KG1 (cell line): ENCODE measurements around the gene ELMO3.

Experiments used
- DNase-seq: peaks from one replicate; lab custom pipeline; 2025; lab: John Stamatoyannopoulos, UW

ELMO3 gene

DNA sequence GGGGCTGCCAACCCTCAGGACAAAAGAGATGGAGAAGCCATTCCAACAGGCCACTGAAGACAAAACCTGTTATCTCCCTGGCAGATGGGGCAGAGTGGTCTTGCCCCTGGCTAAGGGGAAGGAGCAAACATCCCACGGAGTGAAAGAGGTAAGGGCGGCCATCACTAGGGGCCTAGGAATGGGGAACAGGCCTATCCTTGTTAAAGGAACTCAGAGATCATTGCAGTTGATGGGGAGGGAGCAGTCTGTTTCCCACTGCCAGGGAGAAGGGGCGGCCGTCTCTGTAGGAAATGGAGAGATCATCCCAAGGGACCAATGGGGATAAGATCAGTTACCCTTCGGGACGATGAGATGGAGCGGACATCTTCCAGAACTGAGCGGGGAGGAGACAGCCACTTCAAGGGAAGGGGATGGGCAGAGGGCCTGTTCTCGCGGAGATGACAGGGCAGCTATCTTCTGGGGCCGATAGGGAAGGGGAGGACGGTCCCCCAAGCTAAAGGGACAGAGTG lies 27.4 kb downstream of the ELMO3 start:
- DNase-seq = no peak

DNA sequence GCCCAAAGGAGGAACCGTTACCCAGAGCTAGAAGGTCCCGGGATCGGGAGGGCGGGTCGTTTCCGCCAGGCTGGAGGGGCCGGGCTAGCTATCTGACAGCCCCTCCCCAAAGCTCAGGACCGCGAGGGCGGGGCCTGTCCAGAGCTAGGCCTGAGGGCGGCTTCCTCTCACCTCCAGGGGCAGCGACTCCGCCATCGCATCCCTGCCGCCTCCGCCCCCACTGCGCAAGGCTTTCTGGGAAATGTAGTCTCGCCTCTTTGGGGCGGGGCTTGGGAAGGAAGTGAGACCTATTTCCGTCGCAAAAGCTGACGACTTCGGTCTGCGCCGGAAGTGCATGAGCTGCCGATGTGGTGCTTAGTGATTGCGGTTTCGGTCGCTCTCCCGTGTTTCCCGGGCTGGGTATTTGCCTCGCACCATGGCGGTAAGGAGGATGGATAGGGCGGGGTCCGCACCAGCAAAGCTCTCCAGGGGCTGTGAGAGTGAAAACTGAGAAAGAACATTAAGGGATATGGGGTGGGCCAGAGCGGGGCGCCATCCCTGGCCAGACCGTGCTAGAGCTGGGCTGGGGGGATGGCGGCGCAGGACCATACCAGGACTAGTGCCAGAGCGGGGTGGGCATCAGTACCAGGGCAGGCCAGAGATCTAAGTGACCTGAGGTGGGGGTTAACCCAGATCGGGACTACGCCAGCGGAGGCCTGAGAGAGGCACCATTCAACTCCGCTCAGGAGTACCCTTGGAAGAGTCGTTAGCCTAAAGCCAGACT lies 28.1 kb downstream of the ELMO3 start, which contains the start of gene TMEM208:
TMEM208 (plus strand) TSS at position 327 of the 763 bp plus-strand sequence; CDS start at position 416, 89 bp downstream.
- peak; percentile 94 for DNase-seq

DNA sequence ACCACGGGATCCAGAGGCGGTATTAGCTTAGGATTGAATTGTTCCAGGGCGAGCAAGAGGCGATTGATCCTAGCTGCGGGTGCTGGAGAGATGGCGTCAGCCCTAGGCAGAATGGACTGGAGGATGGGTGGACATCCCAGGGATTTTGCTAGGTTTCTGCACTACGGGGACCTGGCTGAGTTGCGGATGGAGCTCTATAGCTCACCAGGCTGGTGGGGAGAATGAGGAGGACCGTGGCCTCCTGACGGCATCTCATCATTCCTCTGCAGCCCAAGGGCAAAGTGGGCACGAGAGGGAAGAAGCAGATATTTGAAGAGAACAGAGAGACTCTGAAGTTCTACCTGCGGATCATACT lies 28.6 kb downstream of the ELMO3 start:
- no peak for DNase-seq

DNA sequence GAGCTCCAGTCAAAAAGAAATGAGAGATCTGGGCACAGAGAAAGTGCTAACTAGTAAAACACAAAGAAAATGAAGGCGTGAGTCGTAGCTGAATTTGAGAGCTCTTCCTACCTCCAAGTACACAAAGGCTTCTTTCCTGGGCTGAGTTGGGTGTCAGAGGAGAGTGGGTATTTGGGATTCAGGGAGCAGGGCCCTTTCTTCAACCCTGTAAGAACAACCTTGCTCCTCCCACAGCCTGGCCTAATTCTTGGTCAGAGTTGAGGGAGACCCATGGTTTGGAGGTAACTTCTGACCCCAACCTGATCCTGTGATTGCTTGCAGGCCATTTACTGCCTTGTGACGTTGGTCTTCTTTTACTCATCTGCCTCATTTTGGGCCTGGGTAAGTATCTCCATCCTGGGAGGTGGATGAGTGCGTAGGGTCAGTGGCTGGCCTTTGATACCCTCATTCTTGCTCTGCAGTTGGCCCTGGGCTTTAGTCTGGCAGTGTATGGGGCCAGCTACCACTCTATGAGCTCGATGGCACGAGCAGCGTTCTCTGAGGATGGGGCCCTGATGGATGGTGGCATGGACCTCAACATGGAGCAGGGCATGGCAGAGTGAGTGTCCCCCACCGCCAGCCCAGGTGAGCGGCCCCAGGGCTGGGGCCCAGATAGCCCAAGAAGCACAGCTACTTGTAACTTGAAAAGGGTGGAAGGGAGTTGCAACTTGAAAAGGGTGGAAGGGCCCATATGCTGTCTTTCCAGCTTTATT lies 29.3 kb downstream of the ELMO3 start:
- no peak for DNase-seq

DNA sequence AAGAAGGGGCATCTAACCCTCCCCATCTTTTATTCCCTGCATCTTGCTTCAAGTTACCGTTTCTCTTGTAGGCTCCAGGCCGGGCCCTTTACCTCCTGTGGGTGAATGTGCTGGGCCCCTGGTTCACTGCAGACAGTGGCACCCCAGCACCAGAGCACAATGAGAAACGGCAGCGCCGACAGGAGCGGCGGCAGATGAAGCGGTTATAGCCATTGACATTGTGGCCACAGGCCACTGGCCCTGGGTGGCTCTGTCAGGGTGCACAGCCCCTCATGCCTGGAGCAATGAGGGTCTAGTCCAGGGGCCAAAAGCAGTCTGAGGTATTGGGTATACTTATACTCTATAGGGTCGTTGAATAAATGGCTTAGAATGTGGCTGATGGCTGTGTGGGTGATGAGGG lies 30.0 kb downstream of the ELMO3 start:
- no peak for DNase-seq

DNA sequence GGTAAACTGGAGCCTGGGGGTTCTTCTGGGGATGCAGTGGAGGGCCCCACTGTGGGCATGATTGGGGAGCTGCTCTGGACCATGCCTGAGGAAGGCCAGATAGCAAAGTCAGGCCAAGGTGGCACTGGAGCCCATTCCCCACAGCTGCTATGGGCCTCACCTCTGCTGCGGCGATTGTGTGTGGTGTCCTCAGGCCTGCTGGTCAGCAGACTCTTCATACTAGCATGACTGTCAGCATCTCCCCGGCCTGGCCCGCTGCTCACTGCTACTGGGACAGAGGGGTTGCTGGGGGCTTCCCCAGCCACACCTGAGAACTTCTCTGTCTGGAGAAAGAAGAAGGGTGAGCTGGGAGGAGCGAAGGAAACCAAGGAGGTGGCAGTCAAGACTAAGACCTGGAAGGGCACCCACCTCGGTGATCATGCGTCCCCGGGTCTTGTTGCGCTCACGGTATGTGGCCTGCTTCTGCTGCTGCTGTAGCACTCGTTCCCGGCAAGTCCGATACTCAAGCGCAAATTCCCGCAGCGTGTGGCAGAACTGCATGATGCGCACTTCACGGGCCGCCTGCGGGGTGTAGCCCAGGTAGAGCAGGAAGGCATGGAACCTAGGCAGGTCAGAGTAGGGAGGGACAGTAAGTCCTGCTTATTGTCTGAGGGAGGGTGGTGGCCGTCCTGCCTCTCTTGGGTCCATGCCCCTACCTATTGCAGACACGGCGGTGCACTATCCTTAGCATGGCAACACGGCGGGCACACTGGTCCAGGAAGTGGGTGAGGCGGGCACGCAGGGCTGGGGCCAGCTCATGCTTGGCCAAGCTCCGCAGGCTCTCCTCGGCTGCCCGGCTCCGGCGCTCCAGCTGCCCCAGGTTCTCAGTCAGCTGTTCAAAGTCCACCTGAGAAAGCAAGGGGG lies 31.2 kb downstream of the ELMO3 start:
- DNase-seq = no peak

DNA sequence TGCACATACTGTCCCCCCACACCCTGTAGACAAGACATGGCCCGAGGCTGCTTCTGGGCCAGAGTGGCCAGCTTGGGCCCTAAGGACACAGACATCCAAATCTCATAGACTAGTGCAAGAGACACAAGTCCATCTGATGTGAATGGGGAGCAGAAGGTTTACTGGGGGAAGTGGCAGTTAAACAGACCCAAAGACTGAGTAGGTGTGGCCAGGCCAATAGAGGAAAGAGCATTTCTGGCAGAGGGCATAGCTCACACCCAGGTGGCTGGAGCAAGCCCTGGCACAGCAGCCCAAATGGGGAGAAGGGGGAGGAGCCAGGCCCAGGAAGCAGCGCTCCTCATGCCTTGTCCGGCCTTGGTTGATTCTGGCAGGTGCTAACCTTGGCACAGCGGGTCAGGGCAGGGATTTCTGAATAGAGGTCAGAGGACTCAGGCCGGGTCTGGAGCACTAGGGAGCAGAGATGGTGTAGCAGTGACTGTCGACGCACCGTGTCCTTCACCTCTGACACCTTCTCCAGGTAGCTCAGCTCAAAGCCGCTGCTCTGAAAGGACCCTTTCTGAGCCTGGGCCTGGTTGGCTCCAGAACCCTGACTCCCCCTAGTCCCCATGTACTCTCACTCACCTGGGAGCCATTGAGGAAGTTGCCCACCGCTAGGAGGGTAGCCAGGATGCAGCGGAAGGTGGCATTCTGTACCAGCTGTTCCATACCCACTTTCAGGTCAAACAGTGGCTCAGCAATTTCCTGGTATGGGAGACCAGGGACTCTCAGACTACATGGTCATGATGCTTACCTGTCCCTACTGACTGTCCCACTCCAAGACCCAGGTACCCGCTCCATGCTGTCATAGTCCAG lies 32.1 kb downstream of the ELMO3 start:
- DNase-seq = no peak

DNA sequence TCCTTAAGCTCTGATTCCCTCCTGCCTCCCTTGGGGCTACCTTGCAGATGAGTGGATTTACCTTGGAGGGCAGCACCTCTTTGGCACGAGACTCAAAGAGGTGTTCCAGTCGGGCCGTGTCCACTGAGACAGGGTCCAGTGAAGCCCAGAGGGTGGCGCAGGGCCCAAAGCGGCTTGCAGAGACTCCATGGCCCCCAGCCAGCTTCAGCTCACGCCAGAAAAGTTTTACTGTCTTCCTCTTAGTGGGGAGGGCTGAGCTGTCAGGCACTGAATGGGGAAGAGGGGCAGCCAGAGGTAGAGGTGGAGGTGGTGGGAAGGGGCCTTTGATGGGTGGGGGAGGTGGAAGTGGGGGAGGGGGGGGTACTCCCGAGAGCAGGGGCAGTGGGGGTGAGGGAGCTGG lies 34.7 kb downstream of the ELMO3 start:
- no peak for DNase-seq

DNA sequence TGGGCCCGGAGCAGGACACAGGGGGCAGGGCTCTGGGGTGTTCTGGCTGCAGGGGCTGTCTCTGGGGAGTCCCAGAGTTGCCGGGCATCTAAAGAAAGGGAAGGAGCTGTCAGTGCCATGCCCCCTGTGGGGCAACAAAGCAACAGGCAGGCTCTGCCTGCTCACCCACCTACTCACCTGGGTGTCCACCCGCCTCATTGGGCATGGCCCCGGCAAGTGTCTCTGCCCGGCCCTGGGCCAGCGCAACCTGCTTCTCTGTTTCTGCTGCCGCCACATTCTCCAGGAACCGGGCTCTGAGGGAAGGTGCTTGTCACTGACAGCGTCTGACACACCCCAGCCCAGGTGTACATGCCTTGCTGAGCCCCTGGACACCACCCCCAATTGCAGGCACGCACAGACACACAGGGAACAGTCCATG lies 35.3 kb downstream of the ELMO3 start:
- no peak for DNase-seq

DNA sequence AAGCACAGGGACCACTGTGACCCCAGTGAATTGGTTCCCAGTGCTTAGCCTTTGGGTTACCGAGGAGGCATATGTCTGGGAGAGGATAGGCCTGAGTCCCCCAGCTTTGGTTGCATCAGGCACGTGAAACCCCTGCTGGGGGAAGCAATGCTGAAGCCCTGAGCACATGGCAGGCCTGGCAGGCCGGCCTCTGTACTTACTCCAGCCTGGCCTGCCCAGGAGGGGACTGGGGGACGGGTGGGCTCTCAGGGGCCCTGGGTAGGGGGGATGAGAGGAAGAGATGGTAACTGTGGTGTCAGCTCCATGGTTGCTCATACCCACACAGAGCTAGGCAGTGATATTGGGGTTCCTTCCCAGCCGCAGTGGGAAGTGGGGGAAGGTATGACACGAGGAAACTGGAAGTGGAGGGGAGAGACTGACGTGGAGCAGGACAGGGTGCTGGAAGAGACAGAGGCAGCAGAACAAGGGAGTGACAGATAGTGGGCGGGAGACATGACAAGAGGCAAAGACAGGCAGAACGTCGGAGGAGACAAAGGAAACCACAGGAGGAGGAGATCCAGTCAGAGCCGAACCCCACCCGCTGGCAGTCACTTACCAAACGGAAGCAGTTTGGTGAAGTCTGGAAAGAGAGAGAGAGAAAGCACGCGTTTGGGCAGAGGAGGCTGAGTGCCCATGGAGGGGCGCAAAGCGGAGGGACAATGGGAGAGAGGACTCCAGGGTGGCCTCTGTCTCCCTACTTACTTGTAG lies 37.1 kb downstream of the ELMO3 start:
- no peak for DNase-seq

DNA sequence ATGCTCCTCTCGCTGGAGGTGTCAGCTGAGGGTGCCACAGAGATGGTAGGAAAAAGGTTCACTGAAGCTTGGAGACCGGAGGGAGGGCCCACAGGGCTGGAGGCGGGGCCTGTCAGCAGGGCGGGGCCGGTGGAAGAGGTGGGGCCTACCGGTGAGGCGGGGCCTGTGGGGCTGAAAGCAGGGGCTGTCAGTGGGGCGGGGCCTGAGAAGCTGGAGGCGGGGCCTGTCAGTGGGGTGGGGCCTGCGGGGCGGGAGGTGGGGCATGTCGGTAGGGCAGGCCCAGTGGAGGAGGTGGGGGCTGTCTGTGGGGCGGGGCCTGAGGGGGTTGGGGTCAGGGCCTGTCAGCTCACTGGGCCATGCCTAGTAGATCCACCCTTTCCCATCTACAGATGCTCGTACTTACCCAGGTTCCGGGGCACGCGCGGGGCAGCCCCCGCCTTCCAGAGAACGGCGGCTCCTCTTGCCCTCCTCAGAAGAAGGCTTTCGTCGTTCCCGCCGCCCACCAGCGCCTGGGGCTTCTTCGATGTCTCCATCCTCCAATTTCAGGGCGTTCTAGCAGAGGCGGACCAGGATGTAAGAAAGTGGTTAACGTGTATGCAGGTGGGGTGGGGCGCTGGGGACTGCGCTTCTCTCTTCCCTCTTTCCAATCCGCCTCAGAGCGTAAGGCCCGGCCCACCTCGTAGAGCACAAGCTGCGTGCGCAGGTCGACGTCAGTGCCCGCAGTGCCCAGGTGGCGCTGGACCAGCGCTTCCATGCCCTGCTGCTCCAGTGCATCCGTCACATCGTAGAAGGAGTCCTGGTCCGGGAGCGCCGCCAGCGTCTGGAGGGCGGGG lies 37.8 kb downstream of the ELMO3 start:
- no peak for DNase-seq

DNA sequence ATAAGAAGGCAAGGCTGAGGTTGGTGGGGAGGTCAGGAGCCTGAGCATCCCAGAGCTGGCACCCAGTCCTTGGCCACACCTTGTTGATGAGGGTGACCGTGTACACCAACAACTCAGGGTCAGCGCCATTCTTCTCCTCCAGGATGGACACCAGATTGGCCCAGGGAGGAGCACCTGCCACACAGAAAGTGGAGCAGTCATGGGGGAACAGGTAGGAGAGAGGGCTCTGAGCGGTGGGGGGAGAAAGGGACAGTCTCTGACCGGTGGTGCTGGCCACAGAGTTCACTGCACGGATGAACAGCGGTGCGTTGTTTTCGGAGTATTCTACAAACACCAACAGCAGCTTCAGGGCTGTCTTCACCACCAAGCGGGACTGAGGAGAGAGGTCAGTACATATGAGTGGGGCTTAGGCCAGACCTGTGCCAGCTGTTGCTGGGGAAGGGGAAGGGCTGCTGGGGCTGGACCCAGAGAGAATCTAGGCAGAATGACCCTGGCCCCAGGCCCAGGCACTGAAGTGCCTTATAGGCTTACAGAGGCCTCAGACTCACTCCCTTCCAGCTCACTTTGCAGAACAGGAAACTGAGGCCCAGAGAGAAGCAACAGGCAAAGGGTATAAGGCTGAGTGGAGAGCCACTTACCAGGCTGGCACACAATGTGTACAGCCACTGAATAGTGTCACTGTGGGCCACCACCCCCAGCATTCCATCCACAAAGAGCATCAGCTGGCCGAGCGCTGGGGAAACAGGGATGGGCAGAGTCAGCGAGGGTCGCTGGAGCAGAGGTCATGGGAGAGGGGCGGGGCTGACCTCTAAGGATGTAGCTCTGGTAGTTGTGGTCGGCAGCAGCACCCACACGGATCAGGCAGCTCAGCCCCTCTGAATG lies 38.7 kb downstream of the ELMO3 start:
- no peak for DNase-seq

DNA sequence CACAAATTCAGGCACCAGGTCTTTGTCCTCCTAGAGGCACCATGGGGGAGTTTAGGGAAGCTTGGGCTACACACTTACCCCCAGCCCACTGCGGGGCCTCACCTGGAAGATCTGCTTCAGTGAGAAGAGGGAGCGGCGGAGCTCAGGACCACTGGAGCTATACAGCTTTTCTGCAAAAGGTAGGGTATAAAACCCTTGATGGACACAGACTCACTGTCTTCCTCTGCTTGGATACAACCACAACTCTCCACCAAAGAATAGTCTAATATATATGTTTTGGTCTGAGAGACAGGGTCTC lies 39.3 kb downstream of the ELMO3 start:
- no peak for DNase-seq

DNA sequence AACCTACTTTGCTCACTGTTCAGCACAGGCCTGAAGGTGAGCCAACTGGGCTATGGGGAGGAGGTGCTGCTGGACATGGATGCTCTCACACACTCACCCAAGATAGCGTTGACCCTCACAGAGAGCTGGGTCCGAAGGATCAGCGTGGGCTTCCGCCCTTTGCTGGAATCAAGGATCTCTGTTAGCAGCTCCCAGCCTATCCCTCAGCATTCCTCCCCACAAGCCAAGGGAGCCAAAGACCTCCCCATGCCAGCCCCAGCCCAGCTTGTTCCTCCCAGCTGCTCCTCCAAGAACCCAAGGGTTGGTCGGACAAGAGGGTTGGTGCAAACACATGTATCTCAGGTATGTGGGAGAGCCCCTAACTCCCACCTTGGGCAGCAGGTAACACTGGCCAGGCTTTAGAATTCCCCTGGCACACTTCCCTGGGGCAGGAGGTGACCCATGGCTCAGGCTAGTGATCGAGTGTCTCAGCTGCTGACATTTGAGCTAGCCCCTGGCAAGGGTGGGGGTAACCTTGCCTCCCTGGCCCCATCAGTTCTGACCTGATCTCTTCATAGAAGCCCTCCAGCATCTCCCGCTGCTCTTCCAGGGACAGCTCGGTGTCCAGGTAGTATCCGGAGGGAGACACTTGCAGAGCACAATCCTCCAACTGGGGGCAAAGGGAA lies 40.0 kb downstream of the ELMO3 start:
- no peak for DNase-seq

DNA sequence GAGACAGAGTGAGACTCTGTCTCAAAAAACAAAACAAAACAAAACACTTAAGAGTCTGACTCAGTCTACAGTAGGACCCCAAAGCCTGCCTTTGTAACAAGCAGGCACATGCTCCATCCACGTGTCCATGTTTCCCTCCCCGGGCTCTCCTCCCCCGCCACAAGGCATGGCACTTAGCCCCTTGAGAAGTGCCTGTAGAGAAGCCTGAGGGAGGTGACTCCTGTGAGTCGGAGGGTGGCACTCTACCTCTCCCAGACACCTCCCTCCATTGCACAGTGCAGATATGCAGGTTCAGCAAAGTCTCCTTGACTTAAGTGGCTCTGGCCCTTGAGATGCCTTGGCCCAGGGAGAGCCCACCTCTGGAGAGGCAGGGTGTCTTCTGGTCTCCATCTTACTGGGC lies 41.6 kb downstream of the ELMO3 start:
- no peak for DNase-seq

DNA sequence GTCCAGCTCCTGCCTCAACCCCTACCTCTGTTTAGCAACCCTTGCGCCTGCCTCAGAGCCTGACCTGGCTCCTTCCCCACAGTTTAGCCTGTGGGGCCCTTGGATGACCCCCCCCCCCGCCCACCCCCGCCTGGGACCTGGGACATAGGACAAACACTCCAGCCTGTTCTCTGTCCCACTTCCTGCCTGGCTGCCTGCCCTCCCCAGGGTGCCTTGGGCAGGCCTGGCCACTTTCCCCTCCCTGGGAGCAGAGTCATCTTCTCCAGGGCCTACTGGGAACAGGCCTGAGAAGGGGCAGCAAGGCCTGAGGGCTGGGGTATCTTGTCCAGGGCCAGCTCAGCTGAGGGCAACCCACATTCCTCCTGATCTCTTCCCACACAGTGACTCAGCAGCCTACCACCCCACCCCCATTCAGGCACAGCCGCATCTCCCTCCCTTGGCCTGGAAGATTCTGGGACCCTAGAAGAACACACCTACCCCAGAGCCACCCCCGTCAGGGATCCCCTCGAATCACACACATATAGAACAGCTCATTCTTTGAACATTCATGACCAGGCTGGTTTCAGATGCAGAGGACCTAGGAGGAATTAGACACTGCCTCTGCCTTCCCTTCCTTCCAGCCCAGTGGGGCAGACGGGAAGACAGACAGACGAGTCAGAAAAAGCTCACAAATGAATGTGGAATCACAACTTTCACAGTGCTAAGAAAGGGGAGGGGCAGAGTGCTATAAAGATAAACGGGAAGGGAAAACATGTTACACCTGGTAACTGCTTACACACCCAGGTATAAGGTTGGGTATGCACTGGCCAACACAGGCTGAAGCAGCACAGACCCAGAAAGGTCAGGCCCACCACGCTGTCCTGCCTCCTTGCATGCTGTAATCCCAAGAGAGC lies 42.3 kb downstream of the ELMO3 start:
- no peak for DNase-seq

DNA sequence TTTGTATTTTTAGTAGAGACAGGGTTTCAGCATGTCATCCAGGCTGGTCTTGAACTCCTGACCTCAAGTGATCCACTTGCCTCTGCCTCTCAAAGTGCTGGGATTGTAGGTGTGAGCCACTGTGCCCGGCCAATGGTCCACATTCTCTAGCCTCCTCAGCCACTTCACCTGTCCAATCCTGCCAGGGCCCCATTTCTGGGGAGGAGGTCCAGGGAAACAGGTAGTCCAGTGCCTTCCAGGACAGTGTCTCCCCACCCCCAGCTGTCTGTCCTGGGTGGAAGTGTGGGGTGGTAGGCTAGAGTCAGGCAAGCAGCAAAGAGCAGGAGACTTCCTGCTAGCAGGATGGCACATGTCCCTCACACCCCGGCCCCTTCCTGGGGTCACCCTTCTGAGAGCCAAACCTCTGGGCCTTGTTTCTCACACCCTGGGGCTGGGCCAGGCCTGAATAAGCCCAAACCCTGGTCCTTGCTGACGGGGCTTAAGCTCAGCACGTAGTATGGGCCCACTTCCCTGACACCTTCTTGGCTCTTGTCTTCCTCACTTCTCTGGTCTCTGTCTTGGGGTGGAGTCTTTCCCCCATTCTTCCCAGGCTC lies 43.3 kb downstream of the ELMO3 start:
- DNase-seq = no peak
